ENCODE results near the gene NACC1.
A peak's percentile ranks its signal among the peaks of the same experiment; 100 is the strongest.

NACC1 gene

DNA sequence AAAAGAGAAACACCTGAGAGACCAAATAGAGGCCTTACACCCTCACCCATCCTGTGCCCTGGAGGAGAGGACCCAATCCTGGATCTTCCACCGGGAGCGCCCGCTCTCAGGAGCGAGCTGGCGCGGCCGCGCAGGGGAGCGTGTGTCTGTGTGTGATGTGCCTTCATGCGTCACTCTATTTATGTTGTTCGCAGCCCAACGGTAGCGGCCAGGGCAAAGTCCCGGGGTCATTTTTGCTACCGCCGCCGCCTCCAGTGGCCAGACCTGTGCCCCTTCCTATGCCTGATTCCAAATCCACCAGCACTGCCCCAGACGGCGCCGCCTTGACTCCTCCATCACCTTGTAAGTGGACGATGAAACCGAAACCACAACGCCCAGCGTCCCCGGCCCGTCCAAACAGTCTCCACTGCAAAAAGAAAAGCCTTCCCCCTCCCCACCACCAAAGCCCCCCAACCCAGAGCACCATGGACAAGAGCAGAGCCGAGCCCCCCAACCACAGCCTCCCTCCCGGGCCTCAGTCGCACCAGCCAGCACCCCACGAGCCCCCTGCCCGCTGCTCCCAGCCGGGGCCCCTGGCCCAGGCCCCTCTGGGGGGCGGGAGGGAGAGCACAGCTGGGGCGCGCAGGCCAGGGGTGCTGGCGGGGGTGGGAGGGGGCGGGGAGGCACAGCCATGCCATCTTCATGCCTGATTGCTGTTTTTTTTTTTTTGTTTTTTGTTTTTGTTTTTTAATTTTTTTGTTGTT lies 30.1 kb upstream of the NACC1 start:
- no peak for DNase-seq (ENCODE audit: low spot score)

DNA sequence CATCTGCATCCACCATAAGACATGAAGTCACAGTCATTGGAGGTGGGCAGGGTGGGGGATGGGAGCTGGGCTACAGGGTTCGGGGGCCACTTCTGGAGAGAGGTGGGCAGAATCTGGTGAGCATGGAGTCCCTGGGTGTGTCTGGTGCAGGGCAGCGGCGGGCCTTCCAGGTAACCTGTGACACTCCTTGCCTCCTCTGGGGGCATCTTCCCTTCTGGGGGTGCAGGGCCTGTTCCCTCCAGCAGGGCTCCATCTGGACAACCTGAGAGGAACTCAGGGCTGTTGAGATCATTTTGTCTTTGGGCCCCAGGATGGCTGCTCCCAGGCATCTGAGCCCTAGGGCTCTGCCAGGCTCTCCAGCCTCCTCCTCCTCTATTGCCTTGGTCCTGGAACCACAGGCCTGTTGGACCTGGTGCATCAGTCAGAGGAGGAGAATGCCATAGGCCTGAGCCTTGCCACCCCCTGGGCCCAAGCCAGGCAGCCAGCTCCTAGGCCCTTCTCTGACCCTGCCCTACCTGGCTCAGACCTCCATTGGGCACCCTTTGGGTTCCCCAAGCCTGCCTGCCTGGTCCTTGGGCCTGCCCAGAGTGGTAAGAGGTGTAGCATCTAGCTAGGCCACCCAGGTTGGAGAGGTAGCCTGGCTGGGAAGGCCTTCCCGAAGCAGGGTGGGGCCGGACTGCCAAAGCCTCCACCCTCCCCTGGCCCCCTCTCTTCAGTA lies 28.8 kb upstream of the NACC1 start:
- DNase-seq (ENCODE audit: low spot score), result no peak

GRCh38 chr19:13089857-13090507 lies 28.1 kb upstream of the NACC1 start:
- no peak for DNase-seq (ENCODE audit: low spot score)

DNA sequence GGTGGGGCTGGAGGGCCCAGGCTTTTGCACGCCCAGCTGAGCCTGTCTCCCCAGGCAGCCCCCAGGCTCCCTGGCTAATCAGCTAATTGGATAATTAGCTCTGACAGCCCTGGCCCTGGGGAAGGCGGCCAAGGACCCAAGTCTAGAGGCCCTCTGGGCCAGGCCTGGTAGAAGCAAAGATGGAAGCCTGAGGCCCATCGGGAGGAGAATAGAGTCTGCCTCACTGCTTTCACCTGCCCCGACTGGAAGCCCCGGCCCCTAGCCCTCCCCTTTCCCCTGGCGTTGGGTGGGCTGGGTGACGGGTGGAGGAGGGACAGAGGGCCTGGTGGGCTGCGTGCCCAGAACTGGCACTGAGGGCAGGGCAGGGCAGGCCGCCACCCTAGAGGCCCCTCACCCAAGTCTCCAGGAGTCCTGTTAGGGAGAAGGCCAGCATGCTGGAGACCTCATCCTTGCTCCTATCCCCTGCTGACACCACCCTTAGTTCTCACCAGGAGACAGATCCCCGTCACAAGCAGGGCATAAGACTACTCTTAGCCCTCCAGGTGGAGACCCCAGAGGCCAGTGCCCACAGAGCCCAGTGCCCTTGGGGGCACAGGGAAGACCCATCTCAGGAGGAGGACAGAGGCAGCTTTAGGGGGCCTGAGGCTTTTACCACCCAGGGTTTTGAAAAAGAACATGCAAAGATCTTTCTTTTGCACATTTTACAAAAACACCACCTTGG lies 27.4 kb upstream of the NACC1 start:
- DNase-seq (ENCODE audit: low spot score), result peak; percentile 75

DNA sequence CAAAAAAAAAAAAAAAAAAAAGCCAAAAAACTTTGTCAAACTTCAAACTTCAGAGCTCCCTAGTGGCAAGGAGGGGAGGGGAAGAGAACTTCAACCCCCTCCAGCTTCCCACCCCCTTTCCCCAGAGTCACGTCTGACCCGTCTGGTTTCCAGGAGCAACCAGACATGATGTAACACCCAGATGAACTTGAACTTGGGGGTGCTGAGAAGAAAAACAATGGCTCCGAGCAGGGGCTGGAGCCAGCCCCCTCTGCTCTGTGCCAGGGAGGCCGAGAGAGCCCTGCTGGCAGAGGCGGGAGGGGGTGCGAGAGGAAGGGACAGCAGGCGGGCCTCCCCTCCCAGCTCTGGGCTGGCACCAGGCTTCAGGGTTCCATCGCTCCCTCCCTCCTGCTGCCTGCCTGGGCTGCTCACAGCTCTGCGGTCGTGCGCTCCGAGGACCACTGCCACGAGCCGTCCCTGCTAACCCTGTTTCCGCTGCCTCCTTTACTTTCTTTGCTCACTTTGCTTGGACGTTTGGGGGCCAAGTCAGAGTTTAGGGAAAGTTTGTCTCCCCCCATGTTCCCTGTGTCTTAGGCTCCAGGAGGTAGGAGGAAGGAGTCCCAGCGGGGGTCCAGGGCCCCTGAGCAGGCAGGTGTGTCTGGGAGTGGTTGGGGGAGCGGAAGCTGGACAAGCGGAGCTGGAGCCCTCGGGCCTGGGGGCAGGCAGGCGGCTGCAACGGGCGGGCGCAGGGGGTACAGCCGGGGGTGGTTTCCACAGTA lies 26.5 kb upstream of the NACC1 start:
- no peak for DNase-seq (ENCODE audit: low spot score)

DNA sequence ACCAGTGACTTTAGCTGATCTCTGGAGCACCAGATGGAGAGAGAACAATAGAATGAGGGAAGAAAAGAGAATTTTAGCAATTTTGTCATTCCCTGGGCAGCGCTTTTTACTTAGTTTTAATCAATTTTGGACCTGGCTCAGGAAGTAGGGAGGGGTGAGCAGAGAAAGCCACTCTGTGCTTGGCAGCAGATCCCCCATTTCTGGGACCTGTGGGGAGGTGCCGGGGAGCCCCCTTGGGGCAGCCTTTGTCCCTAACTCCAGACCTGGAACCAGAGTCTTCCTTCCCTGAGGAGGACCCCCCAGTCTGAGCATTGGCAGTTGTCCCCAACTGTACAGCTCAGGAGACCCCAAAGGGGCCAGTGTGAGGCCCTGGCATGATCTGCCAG lies 25.9 kb upstream of the NACC1 start:
- DNase-seq (ENCODE audit: low spot score), result no peak

DNA sequence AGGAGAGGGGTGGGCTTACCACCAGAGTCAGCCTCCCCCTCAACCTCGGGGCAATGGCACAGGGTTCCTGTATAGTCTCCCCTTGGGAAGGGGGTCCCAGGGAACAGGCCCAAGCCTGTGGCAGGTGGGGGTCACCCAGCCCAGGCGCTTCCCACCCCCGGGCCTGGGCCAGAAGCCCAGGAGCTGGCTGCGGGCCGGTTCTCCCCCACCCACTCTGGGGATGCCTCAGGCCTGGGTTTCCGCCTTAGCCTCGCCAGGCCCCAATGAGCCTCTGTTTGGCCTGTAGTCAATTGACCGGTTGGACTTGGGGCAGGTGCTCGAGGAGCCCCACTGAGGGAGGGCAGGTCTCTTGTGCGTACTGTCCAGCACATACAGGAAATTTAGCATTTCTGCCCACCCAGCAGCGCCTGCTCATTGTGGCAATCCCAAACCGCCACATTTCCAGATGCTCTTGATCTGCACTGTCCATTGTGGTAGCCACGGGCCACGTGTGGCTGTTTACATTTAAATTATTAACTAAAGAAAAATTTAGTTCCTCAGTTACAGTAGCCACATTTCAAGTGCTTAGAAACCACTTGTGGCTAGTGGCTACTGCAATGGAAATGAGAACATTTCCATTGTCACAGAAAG lies 25.3 kb upstream of the NACC1 start:
- no peak for DNase-seq (ENCODE audit: low spot score)

- peak; percentile 91 for DNase-seq (ENCODE audit: low spot score)
These were observed 24.5 kb upstream of the NACC1 start for GRCh38 chr19:13093407-13094105.

DNA sequence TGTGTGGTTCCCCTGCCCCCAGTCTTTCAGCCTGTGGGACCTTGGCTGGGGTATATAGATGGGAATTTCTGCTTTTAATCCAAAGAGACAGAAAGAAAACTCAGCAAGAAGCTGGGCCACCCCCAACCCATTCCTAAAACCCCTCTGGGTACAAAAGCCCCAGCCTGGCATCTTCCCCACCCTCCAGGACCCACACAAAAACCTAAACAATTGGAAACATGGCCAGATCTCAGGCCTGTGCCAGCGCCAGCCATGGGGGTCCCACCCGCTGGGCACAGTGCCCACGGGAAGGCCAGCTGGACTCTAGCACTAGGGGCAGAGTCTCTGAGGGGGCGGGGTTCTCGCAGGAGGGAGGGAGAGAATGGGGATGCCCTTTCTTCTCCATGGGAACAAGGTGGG lies 24.0 kb upstream of the NACC1 start:
- DNase-seq (ENCODE audit: low spot score), result no peak

GRCh38 chr19:13094771-13095392 lies 23.2 kb upstream of the NACC1 start:
- peak; percentile 63 for DNase-seq (ENCODE audit: low spot score)

GRCh38 chr19:13095393-13095784 lies 22.7 kb upstream of the NACC1 start:
- DNase-seq (ENCODE audit: low spot score), result no peak

DNA sequence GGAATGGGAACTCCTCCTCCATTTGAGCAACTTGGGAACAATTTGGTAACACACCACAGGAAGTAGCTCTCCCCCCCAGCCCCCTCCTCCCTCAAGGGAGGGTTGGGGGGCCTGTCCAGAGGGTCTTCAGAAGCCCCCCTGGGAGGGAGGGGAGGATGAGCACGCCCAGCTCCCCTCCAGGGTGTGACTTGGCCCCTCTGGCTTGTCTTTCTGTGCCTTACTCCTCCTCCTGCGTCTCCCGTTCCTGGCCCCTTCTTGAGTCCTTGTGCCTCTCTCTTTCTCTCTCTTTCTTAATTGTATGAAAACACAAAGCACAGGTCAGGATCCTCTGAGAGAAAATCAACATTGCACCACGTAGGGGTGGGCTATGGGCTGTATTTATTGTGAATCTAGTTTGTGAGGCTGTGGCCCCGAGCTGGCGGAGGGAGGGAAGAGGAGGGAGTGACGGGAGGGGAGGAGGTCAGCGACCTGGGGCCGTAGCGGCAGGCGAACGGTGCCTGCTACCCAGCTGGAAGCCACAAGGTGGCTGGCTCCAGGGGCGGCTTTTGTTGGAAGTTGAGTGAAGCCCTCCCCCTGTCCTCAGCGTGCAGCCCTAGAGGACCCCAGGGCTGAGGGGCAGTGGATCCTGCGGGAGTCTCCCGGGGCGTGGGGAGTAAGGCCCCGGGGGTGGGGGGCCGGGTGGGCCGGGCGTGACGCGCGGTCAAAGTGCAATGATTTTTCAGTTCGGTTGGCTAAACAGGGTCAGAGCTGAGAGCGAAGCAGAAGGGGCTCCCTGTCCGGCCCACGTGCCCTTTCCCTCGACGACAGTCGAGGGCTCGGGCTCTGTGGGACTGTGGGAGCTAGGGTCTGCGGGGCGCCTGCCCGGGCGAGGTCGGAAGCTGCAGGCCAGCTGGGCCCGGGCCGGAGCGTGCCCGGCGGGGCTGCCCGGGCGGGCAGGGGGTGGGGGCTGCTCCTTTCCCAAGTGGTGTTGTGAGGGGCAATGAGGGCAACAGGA lies 21.8 kb upstream of the NACC1 start:
- DNase-seq (ENCODE audit: low spot score), result no peak

- DNase-seq (ENCODE audit: low spot score), result no peak
These were observed 21.0 kb upstream of the NACC1 start for GRCh38 chr19:13097033-13097462.

GRCh38 chr19:13097463-13098258 lies 20.4 kb upstream of the NACC1 start:
- DNase-seq (ENCODE audit: low spot score), result no peak

DNA sequence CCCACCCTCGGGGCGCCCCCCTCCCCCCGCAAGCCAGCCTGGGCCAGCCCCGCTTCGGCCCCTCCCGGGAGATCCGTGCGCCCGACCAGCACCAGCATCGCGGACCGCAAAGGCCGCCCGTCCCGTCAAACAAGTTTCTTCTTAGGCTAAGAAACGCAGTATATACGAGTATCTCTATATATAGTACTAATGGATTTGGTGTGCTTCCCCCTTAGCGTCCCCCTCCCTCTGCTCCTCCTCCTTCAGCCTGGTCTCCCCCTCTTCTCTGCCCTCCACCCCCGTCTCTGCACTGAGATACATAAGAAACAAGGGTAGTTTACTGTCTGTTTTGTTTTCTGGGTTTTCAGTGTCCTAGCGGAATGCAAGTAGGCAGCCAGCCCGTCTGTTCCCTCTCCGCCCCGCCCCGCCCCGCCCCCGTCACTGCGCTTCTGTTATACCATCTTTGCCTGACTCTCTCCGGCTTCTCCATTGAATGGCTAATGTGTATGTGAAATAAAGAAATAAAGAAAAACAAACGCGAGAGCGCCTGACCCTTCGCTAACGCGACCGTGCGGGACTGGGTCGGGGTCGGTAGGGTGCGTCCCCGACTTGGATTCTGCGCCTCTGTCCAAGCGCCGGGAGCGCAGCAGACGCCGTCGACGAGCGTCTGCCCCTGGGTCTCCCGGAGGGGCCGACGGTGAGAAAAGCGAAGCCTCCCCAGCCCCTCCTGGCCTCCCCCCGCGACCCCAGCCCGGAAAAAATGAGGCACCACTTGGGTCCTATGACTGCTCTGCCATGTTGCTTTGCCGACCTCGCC lies 19.6 kb upstream of the NACC1 start:
- DNase-seq (ENCODE audit: low spot score), result no peak

GRCh38 chr19:13099073-13099999 lies 18.7 kb upstream of the NACC1 start:
- DNase-seq (ENCODE audit: low spot score), result no peak
